Measurements from ENCODE around the gene MSH3.

DNA sequence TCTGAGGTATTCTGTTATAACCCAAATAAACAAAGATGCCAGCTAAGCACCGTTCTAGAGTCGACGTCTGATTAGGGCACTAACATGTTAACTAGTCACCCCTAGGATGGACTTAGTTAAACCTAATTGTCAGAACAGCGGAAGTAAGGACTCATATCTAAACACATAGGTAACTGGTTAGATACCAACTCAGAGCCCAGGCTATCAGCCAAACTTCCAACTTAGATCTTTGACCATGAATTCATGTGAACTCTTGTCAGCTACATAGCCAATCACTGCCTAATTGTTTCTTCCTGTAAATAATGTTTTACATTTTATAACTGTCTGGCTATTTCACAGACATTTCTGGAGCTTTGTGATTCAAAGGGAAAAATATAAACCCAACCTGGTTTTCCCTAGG lies 84.6 kb downstream of the MSH3 start:
- TF ChIP-seq, protein P1, sequence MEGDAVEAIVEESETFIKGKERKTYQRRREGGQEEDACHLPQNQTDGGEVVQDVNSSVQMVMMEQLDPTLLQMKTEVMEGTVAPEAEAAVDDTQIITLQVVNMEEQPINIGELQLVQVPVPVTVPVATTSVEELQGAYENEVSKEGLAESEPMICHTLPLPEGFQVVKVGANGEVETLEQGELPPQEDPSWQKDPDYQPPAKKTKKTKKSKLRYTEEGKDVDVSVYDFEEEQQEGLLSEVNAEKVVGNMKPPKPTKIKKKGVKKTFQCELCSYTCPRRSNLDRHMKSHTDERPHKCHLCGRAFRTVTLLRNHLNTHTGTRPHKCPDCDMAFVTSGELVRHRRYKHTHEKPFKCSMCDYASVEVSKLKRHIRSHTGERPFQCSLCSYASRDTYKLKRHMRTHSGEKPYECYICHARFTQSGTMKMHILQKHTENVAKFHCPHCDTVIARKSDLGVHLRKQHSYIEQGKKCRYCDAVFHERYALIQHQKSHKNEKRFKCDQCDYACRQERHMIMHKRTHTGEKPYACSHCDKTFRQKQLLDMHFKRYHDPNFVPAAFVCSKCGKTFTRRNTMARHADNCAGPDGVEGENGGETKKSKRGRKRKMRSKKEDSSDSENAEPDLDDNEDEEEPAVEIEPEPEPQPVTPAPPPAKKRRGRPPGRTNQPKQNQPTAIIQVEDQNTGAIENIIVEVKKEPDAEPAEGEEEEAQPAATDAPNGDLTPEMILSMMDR (IDR thresholded peaks at IDR 0.05): no peak
- no peak for TF ChIP-seq POLR2A (IDR thresholded peaks at IDR 0.05)
